Aorta (tissue), 4 donors: ENCODE measurements around the gene AIDA. TPM values are rescaled to one million over a fixed set of nuclear protein-coding genes. Genes with fewer than 3 reads are reported as not detected.

Experiments used
- polyA plus RNA-seq, 2 donors: library from polyadenylated mRNA; stranded (reverse); fragments of 200-250 nt; gene quantifications; one replicate each; pipeline ENCODE4 v1.2.3, GENCODE V29; 2013
- total RNA-seq, 2 donors: library from RNA; stranded (reverse); fragmentation: NEBNext Ultra II Directional; extraction: Animal tissue kit (Norgen Biotek cat#: 25700); gene quantifications; one replicate each; pipeline ENCODE4 v1.2.1, GENCODE V29; 2021
- donor health status: healthy with polysubstance abuse.
- donor health status: Bipolar disorder and iron deficiency.
- donor health status: DM: no; HTN: no; CAD: no.
- donor health status: DM: yes; HTN: yes; CAD: no.

Gene AIDA
- total and polyA plus RNA-seq, 4 donors = 73.0 to 137 (median 85.8) TPM

Other genes starting within 250 kb of the AIDA start
- gene HHIPL2, start 164.4 kb downstream of the AIDA start, total RNA-seq = under 1 TPM in 1 of 2 donors, not detected in 1; 0.33 TPM
- gene HHIPL2, start 164.4 kb downstream of the AIDA start, polyA plus RNA-seq = under 1 TPM in 1 of 2 donors, not detected in 1; 0.67 TPM
- 10 to 100 TPM in 1 of 2 donors, 1 to 10 TPM in 1; 5.6 to 12.5 TPM for gene TAF1A, start 122.6 kb downstream of the AIDA start, total RNA-seq
- 1 to 10 TPM; 3.1 to 7.1 TPM for gene TAF1A, start 122.6 kb downstream of the AIDA start, polyA plus RNA-seq
- gene MIA3, start 94.4 kb downstream of the AIDA start, total RNA-seq = 10 to 100 TPM; 55.7 to 67.4 TPM
- 10 to 100 TPM; 15.7 to 43.3 TPM for gene MIA3, start 94.4 kb downstream of the AIDA start, polyA plus RNA-seq
- 10 to 100 TPM; 34.3 to 50.7 TPM for gene BROX, start 73 bp upstream of the AIDA start, total RNA-seq
- gene BROX, start 73 bp upstream of the AIDA start, polyA plus RNA-seq = 10 to 100 TPM; 15.0 to 15.9 TPM
- gene FAM177B, start 24.7 kb upstream of the AIDA start, total RNA-seq = under 1 TPM in 1 of 2 donors, not detected in 1; 0.18 TPM
- 1 to 10 TPM in 1 of 2 donors, under 1 TPM in 1; 0.13 to 3.3 TPM for gene FAM177B, start 24.7 kb upstream of the AIDA start, polyA plus RNA-seq
- 10 to 100 TPM in 1 of 2 donors, 1 to 10 TPM in 1; 8.4 to 11.4 TPM for gene DISP1, start 102.5 kb upstream of the AIDA start, total RNA-seq
- gene DISP1, start 102.5 kb upstream of the AIDA start, polyA plus RNA-seq = 1 to 10 TPM in 1 of 2 donors, under 1 TPM in 1; 0.50 to 3.0 TPM